Astrocyte of the spinal cord (primary cell): ENCODE results near the gene SH2D7.
A peak's percentile ranks its signal among the peaks of the same experiment; 100 is the strongest.

Source experiments
- DNase-seq: peaks from one replicate; pipeline ENCODE4 v3.0.0; 2011; ENCODE audit warnings: low read depth, low spot score
- H3K4me3 ChIP-seq: 2 replicates; pipeline ENCODE4 v1.5.1; 2011; ENCODE audit warnings: low read depth, mild to moderate bottlenecking, low read length, moderate library complexity
- CTCF ChIP-seq: IDR thresholded peaks from 2 replicates; pipeline ENCODE4 v1.5.1; 2012; ENCODE audit warnings: low read depth, mild to moderate bottlenecking, low read length, inconsistent platforms
- in situ Hi-C: cut with HindIII; loops from 2 replicates; pipeline ENCODE4 v1.10.0; 2017; ENCODE audit warnings: low sequenced_read_pairs

SH2D7 gene

GRCh38 chr15:78076231-78077052 is 15.9 kb upstream of the SH2D7 start:
- DNase-seq: no peak

GRCh38 chr15:78077053-78077870 is 15.1 kb upstream of the SH2D7 start, which contains the start of gene TBC1D2B:
Gene TBC1D2B (minus strand): TSS chr15:78077711. CDS start chr15:78077652, 59 bp downstream.
- TF ChIP-seq CTCF: no peak
- H3K4me3 ChIP-seq: peak within 1 kb of the TSS; percentile 81
- in situ Hi-C loops: no loop called here
- DNase-seq: peak; percentile 42

More at GRCh38 chr15:78076231-78077052, 15.9 kb upstream of the SH2D7 start:
- peak; percentile 3 for TF ChIP-seq CTCF
- in situ Hi-C loops: no loop called here
- peak overlapping the region; percentile 81 for H3K4me3 ChIP-seq

- DNase-seq: no peak
- no peak for TF ChIP-seq CTCF
- H3K4me3 ChIP-seq: peak overlapping the region; percentile 48
- in situ Hi-C loops: no loop called here
Measured at GRCh38 chr15:78077871-78078210, 14.5 kb upstream of the SH2D7 start.

- DNase-seq: no peak
- in situ Hi-C loops: no loop called here
- TF ChIP-seq CTCF: no peak
- no peak overlapping the region for H3K4me3 ChIP-seq
Measured at GRCh38 chr15:78079298-78080087, 12.9 kb upstream of the SH2D7 start.

- in situ Hi-C loops: no loop called here
- H3K4me3 ChIP-seq: no peak overlapping the region
- DNase-seq: no peak
- TF ChIP-seq CTCF: no peak
Measured at GRCh38 chr15:78080088-78080460, 12.3 kb upstream of the SH2D7 start.

- no peak for TF ChIP-seq CTCF
- no peak for DNase-seq
- no peak overlapping the region for H3K4me3 ChIP-seq
- in situ Hi-C loops: no loop called here
Measured at GRCh38 chr15:78082106-78082742, 10.1 kb upstream of the SH2D7 start.
